NCI-H524 treated with DMSO at 0.1 percent for 48 hours (cell line): ENCODE measurements around the gene ERBB4.

Source experiments
- DNase-seq: peaks from one replicate; lab custom pipeline; 2025; lab: John Stamatoyannopoulos, UW

The ERBB4 gene

DNA sequence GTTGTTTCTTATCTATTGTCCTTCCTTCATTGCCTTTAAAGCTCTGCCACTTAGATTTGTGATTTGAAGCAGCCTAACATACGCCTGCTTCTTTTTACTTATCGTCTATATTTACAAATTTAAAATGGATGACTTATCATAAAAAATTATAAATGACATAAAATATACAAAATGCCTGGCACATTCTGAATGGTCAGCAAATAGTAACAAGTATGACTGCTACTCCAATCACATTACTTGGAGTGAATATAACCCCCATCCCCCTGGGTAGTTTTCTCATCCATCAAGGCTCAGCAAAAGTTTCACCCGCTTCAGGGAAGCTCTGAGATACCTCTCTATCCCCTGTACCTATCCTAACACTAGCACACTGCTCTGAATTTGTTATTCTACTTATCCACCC is 708.9 kb downstream of the ERBB4 start:
- DNase-seq = no peak

GRCh38 chr2:211823886-211824479 is 714.6 kb downstream of the ERBB4 start:
- no peak for DNase-seq

GRCh38 chr2:211822686-211823335 is 715.8 kb downstream of the ERBB4 start:
- DNase-seq = no peak

GRCh38 chr2:211816754-211817153 is 721.8 kb downstream of the ERBB4 start:
- no peak for DNase-seq

DNA sequence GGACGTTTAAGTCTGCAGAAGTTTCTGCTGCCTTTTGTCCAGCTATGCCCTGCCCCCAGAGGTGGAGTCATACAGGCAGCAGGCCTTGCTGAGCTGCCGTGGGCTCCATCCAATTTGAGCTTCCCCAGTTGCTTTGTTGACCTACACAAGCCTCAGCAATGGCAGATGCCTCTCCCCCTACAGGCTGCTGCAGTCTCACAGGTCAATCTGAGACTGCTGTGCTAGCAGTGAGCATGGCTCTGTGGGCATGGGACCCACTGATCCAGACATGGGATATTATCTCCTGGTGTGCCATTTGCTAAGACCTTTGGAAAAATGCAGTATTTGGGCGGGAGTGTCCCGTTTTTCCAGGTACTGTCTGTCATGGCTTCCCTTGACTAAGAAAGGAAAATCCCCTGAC is 726.0 kb downstream of the ERBB4 start:
- no peak for DNase-seq

DNA sequence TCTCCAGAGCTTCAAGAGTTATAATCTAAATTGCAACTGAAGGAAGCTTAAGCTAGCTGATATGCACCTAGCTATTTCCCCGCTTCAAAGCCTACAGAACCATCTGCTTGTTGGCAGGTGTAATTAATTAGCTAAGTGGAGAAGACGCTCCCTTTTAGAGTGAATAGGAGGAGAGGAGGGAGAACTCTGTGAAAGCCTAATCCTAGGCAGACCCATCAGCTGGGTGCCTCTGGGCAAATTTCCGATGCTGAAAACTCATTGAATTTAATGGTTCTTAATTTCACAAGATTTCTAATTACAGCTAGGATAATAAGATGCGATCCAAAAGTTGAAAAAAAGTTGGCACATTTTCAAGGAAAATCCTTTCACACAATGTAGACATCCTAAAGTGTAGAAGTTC is 735.9 kb downstream of the ERBB4 start:
- DNase-seq = peak; percentile 75

GRCh38 chr2:211800001-211800400 is 738.6 kb downstream of the ERBB4 start:
- no peak for DNase-seq

DNA sequence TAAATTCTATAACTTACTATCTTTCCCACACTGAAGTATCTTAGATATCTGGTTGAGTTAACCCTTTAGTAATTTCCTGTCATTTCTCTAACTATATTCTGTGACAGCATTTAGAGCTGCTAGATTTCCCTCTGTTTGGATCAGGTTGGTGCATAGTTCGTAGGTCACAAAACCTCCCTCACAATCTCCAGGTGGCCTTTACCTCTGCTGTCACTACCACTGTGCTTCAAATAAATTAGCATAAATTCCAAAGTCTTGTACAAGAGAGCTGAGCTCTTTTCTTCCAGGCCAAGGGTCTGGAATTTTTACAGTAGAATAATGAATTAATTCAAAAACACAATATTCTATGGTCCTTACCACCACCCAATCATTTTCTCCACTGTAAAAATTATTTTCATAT is 739.7 kb downstream of the ERBB4 start:
- DNase-seq = no peak

DNA sequence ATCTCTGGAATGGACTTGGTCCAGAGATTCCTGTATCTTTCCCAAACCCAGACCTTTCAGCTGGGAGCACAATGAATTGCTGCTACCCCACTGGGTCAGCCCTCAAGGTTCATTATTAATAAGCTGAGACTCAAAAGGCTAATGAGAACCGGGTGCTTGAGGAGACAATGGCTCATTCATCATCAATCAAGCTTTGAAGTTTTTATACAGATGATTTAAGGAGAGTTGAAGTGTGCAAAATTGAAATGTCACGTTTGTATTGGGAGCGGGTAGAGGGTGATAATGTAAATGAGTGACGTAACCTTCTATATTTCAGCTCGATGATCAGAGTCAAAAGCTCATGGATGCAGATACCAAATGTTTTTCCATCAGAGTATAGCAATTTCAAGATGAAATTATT is 744.9 kb downstream of the ERBB4 start:
- no peak for DNase-seq

DNA sequence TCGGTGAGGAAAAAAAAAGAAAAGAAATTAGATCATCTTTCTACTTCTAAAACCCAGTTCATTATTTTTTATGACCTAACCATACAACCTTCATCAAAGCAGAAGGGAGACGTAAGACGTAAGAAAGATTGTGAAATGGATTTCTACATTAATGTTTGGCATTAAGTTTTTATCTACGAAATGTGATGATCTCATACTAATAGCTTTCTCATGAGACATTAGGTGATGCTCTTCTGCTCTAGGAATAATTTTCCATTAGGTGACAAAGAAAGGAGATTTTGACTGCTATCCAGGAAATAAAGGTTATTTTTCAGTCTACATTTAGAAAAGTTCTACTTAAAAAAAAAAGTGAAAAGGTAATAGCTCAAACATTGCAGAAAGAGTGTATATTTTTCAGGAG is 748.6 kb downstream of the ERBB4 start:
- no peak for DNase-seq

DNA sequence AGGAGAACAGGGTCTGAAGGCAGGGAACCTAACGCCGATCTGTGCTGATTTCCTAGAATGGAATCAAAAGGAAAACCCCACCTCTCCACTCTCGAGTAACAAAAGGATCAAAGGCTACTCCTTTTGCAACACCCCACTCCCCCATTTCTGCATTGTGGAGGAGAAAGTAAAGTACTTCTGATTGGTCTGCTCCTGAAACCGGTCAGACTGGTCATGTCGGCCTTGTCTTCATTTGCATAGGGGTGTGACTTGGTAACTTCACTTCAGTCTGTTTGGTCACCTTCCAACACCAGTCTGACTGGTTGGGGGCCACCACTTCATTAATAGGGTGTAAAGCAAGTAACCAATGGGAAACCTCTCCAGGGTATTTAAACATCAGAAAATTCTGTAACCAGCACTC is 771.9 kb downstream of the ERBB4 start:
- DNase-seq = no peak

DNA sequence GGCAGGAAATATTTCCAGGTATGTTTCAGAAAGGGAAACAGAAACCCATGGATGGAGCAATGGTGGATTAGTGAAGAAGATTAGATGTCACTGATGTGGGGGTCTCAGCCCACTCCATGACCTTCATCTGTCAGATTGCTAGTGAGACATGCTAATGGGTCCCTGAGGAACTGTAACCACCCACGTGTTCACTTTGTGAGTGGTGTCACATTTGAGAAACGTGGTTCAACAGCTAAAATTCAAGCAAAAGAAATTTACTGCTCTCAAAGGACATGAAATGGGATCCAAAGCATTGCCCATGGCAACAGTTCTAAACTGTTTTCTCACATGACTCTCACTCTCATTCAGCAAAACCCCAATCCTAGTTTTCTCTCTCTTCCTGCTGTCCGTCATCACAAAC is 776.1 kb downstream of the ERBB4 start:
- no peak for DNase-seq

DNA sequence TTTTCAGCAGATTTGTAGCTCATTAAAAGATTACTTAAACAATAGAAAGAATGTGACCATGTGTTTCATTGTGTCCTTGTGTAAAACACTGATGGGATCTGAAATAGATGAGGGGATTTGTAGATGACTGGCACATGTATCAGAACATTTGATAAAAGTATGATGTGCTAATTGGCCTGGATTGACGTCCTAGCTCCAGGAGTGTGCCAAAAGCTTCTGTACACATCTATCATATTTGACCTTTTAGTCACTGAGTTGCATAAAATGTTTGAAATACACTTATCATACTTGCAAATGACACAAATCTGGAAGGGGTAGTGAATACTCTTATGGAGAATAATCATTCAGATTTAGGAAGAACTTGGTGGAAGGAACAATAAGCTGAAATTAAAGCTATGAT is 778.5 kb downstream of the ERBB4 start:
- DNase-seq = no peak

DNA sequence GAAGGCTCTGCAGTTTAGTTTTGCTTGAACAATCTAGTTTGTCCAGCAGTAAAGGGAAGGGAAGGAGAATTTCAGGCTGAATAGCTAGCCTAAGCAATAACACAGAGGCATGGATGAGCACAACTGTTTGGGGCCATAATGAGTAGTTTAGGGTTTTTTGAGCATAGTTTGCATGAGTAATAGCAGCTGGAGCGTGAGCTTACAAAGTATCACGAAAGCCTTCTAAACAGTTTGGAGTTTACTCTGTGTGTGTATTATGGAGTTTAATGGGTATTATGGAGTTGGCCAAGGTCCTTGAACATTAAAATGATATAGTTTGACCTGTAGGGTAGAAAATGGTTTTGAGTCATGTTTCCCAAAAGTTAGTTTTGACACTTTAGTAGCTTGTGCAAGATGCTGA is 782.3 kb downstream of the ERBB4 start:
- no peak for DNase-seq

DNA sequence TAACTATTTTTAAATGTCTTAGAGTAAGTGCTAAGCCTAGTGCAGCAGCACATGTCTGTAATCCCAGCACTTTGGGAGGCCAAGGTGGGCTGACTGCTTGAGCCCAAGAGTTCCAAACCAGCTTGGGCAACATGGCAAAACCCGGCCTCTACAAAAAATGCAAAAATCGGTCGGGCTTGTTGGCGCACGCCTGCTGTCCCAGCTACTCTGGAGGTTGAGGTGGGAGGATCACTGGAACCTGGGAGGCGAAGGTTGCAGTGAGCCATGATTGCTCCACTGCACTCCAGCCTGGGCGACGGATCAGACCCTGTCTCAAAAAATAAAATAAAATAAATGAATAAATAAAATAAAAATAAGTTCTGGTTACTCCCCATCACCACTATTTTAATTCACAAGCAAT is 783.4 kb downstream of the ERBB4 start:
- DNase-seq = no peak

- DNase-seq = peak; percentile 6
Observed at GRCh38 chr2:211751848-211752247, 786.8 kb downstream of the ERBB4 start.

DNA sequence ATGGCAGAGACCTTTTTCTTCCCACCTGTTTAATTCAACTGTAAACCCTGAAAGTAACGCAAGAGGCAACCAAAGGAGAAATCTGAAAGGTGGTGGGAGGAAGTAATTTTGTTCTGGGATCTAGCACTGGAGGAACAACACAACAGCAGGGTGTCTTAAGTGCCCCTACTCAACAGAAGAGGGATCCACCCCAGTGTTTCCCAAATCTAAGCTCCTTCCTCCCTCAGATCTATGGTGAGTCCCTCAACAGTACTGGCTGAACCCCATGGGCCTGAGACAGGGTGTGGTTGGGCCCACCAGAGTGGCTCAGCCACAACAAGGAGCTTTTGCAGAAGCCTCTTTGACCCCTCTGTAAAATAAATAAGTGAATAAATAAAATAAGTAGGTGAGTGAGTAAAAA is 790.3 kb downstream of the ERBB4 start:
- no peak for DNase-seq

DNA sequence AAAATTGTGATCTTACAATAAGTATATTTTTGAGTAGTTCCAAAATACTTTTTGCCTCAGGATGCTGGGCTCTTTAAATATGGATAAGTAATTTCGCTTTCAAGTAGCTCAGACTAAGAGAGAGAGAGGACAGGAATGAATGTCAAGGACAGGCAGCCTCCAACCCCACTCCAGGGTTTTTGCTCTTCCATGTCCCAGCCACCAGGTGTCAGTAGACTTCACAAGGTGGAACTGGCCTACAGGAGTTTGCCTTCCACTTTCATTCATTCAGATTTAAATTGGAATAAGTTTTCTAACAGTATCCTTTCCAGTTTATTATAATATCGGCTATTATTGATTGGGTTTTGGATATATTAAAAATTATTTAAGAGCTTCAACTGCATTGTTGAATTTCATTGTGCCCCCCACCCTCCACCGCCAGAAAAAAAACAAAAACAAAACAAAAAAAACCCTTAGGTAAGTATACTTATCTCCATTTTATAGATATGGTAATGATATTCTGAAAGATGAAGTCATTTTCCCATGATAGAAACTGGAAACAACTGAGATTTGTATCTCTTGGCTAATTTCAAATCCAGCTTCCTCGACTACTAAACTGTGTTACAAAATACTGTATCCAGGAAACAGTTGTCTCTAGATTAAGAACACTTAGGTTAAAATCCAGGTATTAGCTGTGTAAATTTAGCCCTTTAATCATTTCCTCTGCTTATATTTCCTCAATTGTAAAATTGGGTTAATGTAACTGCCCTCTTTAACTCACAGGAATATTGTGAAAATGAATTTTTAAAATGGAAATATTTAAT is 793.1 kb downstream of the ERBB4 start:
- DNase-seq = no peak

GRCh38 chr2:211744379-211744778 is 794.2 kb downstream of the ERBB4 start:
- no peak for DNase-seq

DNA sequence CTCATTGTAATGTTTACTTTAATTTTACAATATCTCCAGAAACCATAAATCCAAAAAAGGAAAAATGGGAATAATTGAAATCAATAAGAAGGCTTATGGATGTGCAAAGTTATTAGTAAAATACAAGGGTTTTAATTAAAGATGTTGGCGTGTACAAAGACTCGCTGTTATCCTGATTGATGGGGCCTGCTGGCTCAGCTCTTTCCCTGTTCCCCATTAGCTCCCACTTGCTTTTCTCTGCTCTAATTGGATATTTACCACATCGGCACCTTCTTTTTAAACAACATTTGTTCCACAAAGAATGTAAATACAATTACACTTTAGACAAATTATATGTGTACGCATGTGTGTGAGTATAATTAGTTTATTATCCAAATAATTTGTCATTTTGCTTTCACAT is 796.6 kb downstream of the ERBB4 start:
- no peak for DNase-seq

GRCh38 chr2:211737282-211737681 is 801.3 kb downstream of the ERBB4 start:
- DNase-seq = no peak

GRCh38 chr2:211730215-211730614 is 808.4 kb downstream of the ERBB4 start:
- no peak for DNase-seq

DNA sequence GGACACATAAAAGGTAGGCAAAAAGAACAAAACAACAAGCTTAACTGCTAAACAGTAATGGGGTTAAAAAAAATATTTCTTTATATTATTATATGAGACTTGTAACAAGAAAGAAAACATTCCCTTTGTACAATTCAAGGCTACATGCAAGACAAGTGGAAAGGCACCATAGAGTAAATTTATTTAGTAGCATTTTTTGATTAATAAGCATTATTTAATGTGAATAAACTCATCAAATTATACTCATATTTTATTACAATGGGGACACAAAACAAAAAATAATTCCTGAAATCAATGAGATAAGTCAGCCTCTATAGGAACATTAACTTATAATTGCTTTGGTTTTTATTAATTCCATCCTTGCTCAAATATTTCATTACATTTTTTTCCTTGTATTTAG is 809.2 kb downstream of the ERBB4 start:
- no peak for DNase-seq
